Stomach (tissue), 4 donors: ENCODE data around the gene NUDT5.

Source experiments
- CTCF ChIP-seq, 7 experiments: fragments of 450-650 bp in 4 of 7; fragments of 200-600 bp in 3 of 7; sonication (generic) in 3 of 7; IDR thresholded peaks; one replicate each; pipeline ENCODE4 v1.5.1; 2016 to 2019; ENCODE audit warnings: antibody characterized with exemption in 7 of 7, control low read depth in 2 of 7, mild to moderate bottlenecking in 1 of 7
- EP300 ChIP-seq: sonication (generic); formaldehyde crosslinking; IDR thresholded peaks from one replicate; pipeline ENCODE4 v1.6.1; 2017; ENCODE audit warnings: antibody characterized with exemption
- POLR2A ChIP-seq, 4 donors: fragments of 450-650 bp; IDR thresholded peaks; one replicate each; pipeline ENCODE4 v1.6.1; 2016; ENCODE audit warnings: antibody characterized with exemption in 4 of 4, control low read depth in 2 of 4, mild to moderate bottlenecking in 1 of 4, moderate library complexity in 1 of 4
- POLR2AphosphoS5 ChIP-seq, 3 donors: sonication (generic); formaldehyde crosslinking; IDR thresholded peaks; one replicate each; pipeline ENCODE4 v1.6.1; 2016; ENCODE audit warnings: antibody characterized with exemption in 3 of 3

- TF ChIP-seq POLR2A (IDR thresholded peaks at IDR 0.05) (no peak), POLR2AphosphoS5 (IDR thresholded peaks at IDR 0.05) (no peak), CTCF (IDR thresholded peaks at IDR 0.05) (no peak), EP300 (no peak)
These were observed 43.1 kb upstream of the NUDT5 start for GRCh38 chr10:12238821-12239220.
